ENCODE results near the gene PDIA5.

DNA sequence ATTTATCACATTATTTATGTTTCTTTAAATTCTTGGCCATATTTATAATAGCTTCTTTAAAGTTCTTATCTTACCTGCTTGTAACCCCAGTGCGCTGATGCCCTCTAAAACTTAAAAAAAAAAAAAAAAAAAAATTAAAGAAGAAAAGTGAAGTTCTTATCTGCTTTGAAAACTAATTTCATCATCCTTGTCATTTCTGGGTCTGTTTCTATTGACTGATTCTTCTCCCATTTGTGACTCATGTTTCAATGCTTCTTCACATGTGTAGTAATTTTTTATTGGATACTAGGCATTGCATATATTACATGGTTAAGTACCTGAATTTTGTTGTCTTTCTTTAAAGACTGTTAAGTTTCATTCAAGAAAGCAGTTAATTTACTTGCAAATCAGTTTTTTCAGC is 131.5 kb downstream of the PDIA5 start:
- TF ChIP-seq, protein P1, sequence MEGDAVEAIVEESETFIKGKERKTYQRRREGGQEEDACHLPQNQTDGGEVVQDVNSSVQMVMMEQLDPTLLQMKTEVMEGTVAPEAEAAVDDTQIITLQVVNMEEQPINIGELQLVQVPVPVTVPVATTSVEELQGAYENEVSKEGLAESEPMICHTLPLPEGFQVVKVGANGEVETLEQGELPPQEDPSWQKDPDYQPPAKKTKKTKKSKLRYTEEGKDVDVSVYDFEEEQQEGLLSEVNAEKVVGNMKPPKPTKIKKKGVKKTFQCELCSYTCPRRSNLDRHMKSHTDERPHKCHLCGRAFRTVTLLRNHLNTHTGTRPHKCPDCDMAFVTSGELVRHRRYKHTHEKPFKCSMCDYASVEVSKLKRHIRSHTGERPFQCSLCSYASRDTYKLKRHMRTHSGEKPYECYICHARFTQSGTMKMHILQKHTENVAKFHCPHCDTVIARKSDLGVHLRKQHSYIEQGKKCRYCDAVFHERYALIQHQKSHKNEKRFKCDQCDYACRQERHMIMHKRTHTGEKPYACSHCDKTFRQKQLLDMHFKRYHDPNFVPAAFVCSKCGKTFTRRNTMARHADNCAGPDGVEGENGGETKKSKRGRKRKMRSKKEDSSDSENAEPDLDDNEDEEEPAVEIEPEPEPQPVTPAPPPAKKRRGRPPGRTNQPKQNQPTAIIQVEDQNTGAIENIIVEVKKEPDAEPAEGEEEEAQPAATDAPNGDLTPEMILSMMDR (IDR thresholded peaks at IDR 0.05; ENCODE audit: low read length) = no peak
- TF ChIP-seq EZH2 (IDR thresholded peaks at IDR 0.05; ENCODE audit: borderline replicate concordance, low read length) = no peak
